ENCODE data around the gene TMEM132C. TPM values are rescaled to one million over a fixed set of nuclear protein-coding genes. Genes with fewer than 3 reads are reported as not detected.

Gene TMEM132C
- total and polyA plus RNA-seq, 2 of the 4 experiments (the other 2 are of a cell fraction) = not detected

DNA sequence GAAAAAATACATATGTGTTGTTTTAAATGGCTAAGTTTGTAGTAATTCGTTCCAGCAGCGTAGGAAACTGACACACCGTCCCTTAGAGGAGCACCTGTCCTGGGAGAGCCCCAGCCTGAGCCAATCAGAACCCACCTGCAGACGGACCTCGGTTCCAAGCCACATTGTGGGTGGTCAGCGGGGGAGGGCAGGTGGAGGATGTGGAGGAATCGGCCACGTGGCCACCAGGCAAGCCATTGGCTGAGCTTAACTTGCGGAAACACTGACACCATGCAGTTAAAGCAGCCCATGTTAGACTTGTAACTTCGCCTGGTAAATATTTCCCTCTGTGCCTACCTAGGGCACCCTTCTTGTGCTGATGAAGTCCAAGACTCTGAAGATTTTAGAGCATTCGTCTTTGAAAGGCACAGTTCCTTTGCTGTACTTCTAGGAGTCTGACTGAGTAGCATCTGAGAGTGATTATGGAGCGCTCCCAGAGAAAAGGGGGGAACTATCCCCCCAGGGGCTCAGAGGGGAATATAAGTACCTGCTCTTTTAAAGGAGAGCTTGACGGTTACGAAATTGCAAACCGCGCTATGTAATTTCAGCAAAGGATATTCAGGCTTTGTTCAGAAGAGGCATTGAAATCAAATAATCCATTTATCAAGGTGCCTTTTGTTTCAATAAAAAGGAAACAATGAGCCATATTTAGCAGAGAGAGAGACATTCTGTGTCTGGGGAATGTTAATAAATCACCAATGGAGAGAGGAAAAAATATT, 135.7 kb downstream of the TMEM132C start:
- Histone ChIP-seq H2AFZ (replicated peaks; ENCODE audit: low read length, poor library complexity) (no peak overlapping the region), H3K27me3 (ENCODE audit: control insufficient read depth, insufficient read depth, low read length) (no peaks in the 10 kb centered on the region), H2BK5ac (ENCODE audit: low read depth, low read length, poor library complexity, severe bottlenecking) (no peak overlapping the region), H3K9me3 (ENCODE audit: control insufficient read depth, insufficient read depth, low read length) (peaks cover 22% of the 10 kb centered on the region), H3K4ac (ENCODE audit: low read depth, low read length) (no peak overlapping the region), H3K18ac (ENCODE audit: low read depth, low read length) (no peak overlapping the region), H2AK9ac (replicated peaks; ENCODE audit: low read depth, low read length, poor library complexity) (no peak overlapping the region), H2BK20ac (ENCODE audit: low read depth, low read length) (no peak overlapping the region), H4K20me1 (ENCODE audit: insufficient read depth, low read length) (no peaks in the 10 kb centered on the region), H2BK120ac (ENCODE audit: low read depth, low read length) (no peak overlapping the region), H3K4me3 (ENCODE audit: insufficient read depth, low read depth, low read length) (no peak overlapping the region), H3K79me1 (ENCODE audit: low read depth in 1 of 2, low read length in 2 of 2) (no peaks in the 10 kb centered on the region), H3K23ac (ENCODE audit: low read depth, low read length) (no peak overlapping the region), H3K27ac (ENCODE audit: insufficient read depth, low read length) (no peak overlapping the region), H3K4me1 (ENCODE audit: control insufficient read depth, insufficient read depth, low read length) (no peaks in the 10 kb centered on the region), H4K5ac (ENCODE audit: low read depth, low read length) (no peak overlapping the region), H2BK15ac (ENCODE audit: low read depth, low read length) (no peak overlapping the region), H3K4me2 (ENCODE audit: low read depth, low read length) (no peak overlapping the region), H3K9ac (ENCODE audit: low read depth, low read length) (no peak overlapping the region), H3K36me3 (ENCODE audit: control insufficient read depth, insufficient read depth, low read length) (no peaks in the 10 kb centered on the region), H3K9me1 (ENCODE audit: insufficient read depth, low read length) (no peaks in the 10 kb centered on the region), H3K56ac (ENCODE audit: extremely low read depth, insufficient read depth, low read length) (no peak overlapping the region), H4K91ac (ENCODE audit: insufficient read depth, low read depth, low read length) (no peak overlapping the region), H4K8ac (ENCODE audit: low read depth in 2 of 2, low read length in 2 of 2) (no peak overlapping the region), H2AK5ac (ENCODE audit: low read depth, low read length) (no peak overlapping the region), H3K14ac (replicated peaks; ENCODE audit: low read depth, low read length) (no peak overlapping the region)
- no CpG with 5 or more reads among the region's 16 CpGs for WGBS, 2 experiments (ENCODE audit: extremely low coverage in 2 of 2, insufficient read length in 1 of 2)
- in situ Hi-C loops (cut with MboI; ENCODE audit: low sequenced_read_pairs) (no loop called here), dilution Hi-C loops (cut with HindIII; ENCODE audit: low sequenced_read_pairs, unreplicated experiment) (no loop called here), intact Hi-C loops (cut with micrococcal nuclease) (no loop called here)
- no peak for ATAC-seq (ENCODE audit: low read depth)
- ChIA-PET CTCF (no interaction called here), POLR2A (ENCODE audit: unreplicated experiment) (no interaction called here)
- BruUV-seq (replicated peaks) = no TSS peak
- TF ChIP-seq CHD1 (IDR thresholded peaks at IDR 0.05; ENCODE audit: low read depth, low read length) (no peak), BHLHE40 (IDR thresholded peaks at IDR 0.05; ENCODE audit: low read depth, low read length) (no peak), CTCF (conservative IDR thresholded peaks at IDR 0.05; ENCODE audit: low read depth, low read length) (no peak), MXI1 (IDR thresholded peaks at IDR 0.05; ENCODE audit: borderline replicate concordance, low read depth, low read length) (no peak), MAZ (IDR thresholded peaks at IDR 0.05; ENCODE audit: borderline replicate concordance, low read depth, low read length) (no peak), RCOR1 (IDR thresholded peaks at IDR 0.05; ENCODE audit: insufficient replicate concordance, low read length) (no peak), ELK1 (IDR thresholded peaks at IDR 0.05; ENCODE audit: borderline replicate concordance, low read depth, low read length) (no peak), NFE2L2 (IDR thresholded peaks at IDR 0.05; ENCODE audit: low read depth, low read length) (no peak), RFX5 (IDR thresholded peaks at IDR 0.05; ENCODE audit: low read depth, low read length) (no peak), MAFK (IDR thresholded peaks at IDR 0.05; ENCODE audit: low read depth, low read length) (no peak), CEBPB (IDR thresholded peaks at IDR 0.05; ENCODE audit: low read depth, low read length) (no peak), POLR2A (IDR thresholded peaks at IDR 0.05; ENCODE audit: low read depth, low read length) (no peak), SMC3 (IDR thresholded peaks at IDR 0.05; ENCODE audit: low read depth, low read length) (no peak), RAD21 (IDR thresholded peaks at IDR 0.05; ENCODE audit: low read length) (no peak), FOS (IDR thresholded peaks at IDR 0.05; ENCODE audit: low read depth, low read length) (no peak)
- TF ChIP-seq, protein P1, sequence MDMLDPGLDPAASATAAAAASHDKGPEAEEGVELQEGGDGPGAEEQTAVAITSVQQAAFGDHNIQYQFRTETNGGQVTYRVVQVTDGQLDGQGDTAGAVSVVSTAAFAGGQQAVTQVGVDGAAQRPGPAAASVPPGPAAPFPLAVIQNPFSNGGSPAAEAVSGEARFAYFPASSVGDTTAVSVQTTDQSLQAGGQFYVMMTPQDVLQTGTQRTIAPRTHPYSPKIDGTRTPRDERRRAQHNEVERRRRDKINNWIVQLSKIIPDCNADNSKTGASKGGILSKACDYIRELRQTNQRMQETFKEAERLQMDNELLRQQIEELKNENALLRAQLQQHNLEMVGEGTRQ (IDR thresholded peaks at IDR 0.05; ENCODE audit: low read depth, low read length) = no peak
- DNase-seq = no peak

All from IMR-90 (cell line).